GM21447 (cell line): ENCODE measurements around the gene SH3D19.
"Not testable (repeated sequence)": the region's sequence is repeated elsewhere in the genome, so short reads cannot be mapped to it uniquely, and the experiment has no call there.

ENCODE experiments used
- ATAC-seq: cut with Tn5 transposase; IDR thresholded peaks from one replicate; pipeline ENCODE4 v1.9.1; 2021; ENCODE audit not compliant: unreplicated experiment

The SH3D19 gene

GRCh38 chr4:151163855-151164254 is 161.6 kb downstream of the SH3D19 start:
- no peak for ATAC-seq

- no peak for ATAC-seq
These were observed 166.4 kb downstream of the SH3D19 start for GRCh38 chr4:151158979-151159378.

- ATAC-seq: no peak
These were observed 167.9 kb downstream of the SH3D19 start for GRCh38 chr4:151157543-151157942.

- no peak for ATAC-seq
These were observed 171.8 kb downstream of the SH3D19 start for GRCh38 chr4:151153585-151153984.

- no peak for ATAC-seq
These were observed 173.4 kb downstream of the SH3D19 start for GRCh38 chr4:151152028-151152427.

- ATAC-seq: no peak
These were observed 174.4 kb downstream of the SH3D19 start for GRCh38 chr4:151150821-151151580.

GRCh38 chr4:151148261-151148660 is 177.1 kb downstream of the SH3D19 start:
- no peak for ATAC-seq

GRCh38 chr4:151147000-151147399 is 178.4 kb downstream of the SH3D19 start:
- ATAC-seq: no peak

GRCh38 chr4:151144329-151145072 is 180.9 kb downstream of the SH3D19 start:
- ATAC-seq: no peak

- ATAC-seq: no peak
These were observed 181.6 kb downstream of the SH3D19 start for GRCh38 chr4:151143811-151144210.

- ATAC-seq: no peak
These were observed 182.2 kb downstream of the SH3D19 start for GRCh38 chr4:151143162-151143561.

- no peak for ATAC-seq
These were observed 182.6 kb downstream of the SH3D19 start for GRCh38 chr4:151142758-151143157.

- ATAC-seq: no peak
These were observed 185.6 kb downstream of the SH3D19 start for GRCh38 chr4:151139814-151140213.

GRCh38 chr4:151136048-151136447 is 189.4 kb downstream of the SH3D19 start:
- not testable (repeated sequence) for ATAC-seq

GRCh38 chr4:151133311-151133710 is 192.1 kb downstream of the SH3D19 start:
- no peak for ATAC-seq

GRCh38 chr4:151129796-151130195 is 195.6 kb downstream of the SH3D19 start:
- ATAC-seq: no peak

- peak; percentile 94 for ATAC-seq
These were observed 207.9 kb downstream of the SH3D19 start for GRCh38 chr4:151117371-151117962.

GRCh38 chr4:151114986-151115385 is 210.4 kb downstream of the SH3D19 start:
- ATAC-seq: no peak

- ATAC-seq: no peak
These were observed 211.1 kb downstream of the SH3D19 start for GRCh38 chr4:151114338-151114737.

- ATAC-seq: no peak
These were observed 215.2 kb downstream of the SH3D19 start for GRCh38 chr4:151110236-151110635.

GRCh38 chr4:151107063-151107462 is 218.3 kb downstream of the SH3D19 start:
- no peak for ATAC-seq

GRCh38 chr4:151105454-151106032 is 219.9 kb downstream of the SH3D19 start:
- no peak for ATAC-seq
